WTC11 (cell line): Measurements from ENCODE around the gene SPHKAP. TPM values are rescaled to one million over a fixed set of nuclear protein-coding genes. Genes with fewer than 3 reads are reported as not detected.

Experiments used
- ATAC-seq: fragments of 200-7000 bp; cut with Tn5 transposase; 2 replicates; pipeline ENCODE4 v1.10.0; 2021; ENCODE audit warnings: mild to moderate bottlenecking, moderate library complexity
- CTCF ChIA-PET: fragments of 300-600 bp; sonication (Branson Sonifier 250); formaldehyde crosslinking; loops from one replicate; lab custom pipeline; 2021; ENCODE audit warnings: antibody characterized with exemption; lab: Charles Lee
- POLR2A ChIA-PET: fragments of 350-600 bp; sonication (Branson Sonifier 250); formaldehyde crosslinking; loops from one replicate; lab custom pipeline; 2021; ENCODE audit warnings: antibody characterized with exemption; lab: Charles Lee
- DNase-seq: peaks from one replicate; pipeline ENCODE4 v3.0.0; 2021; ENCODE audit warnings: low spot score
- H3K27ac Mint-ChIP-seq: 2 replicates; pipeline ENCODE4 v1.8.0; 2021; ENCODE audit warnings: mixed read lengths
- H3K27me3 Mint-ChIP-seq: 2 replicates; pipeline ENCODE4 v1.8.0; 2021; ENCODE audit warnings: low read depth, mild to moderate bottlenecking, moderate library complexity, mixed read lengths
- H3K36me3 Mint-ChIP-seq: 2 replicates; pipeline ENCODE4 v1.8.0; 2021; ENCODE audit warnings: mixed read lengths
- H3K4me1 Mint-ChIP-seq: 2 replicates; pipeline ENCODE4 v1.8.0; 2022; ENCODE audit warnings: mixed read lengths
- H3K4me3 Mint-ChIP-seq: 2 replicates; pipeline ENCODE4 v1.8.0; 2021; ENCODE audit warnings: mild to moderate bottlenecking, moderate library complexity, mixed read lengths
- H3K9me3 Mint-ChIP-seq: 2 replicates; pipeline ENCODE4 v1.8.0; 2021; ENCODE audit warnings: mixed read lengths
- ATF1 ChIP-seq: sonication (generic); formaldehyde crosslinking; IDR thresholded peaks from 2 replicates; pipeline ENCODE4 v1.8.1; 2023; ENCODE audit warnings: mild to moderate bottlenecking, moderate library complexity, missing genetic modification reagents
- CREM ChIP-seq: sonication (generic); formaldehyde crosslinking; IDR thresholded peaks from 2 replicates; pipeline ENCODE4 v1.8.1; 2022; ENCODE audit warnings: mild to moderate bottlenecking, missing genetic modification reagents, moderate library complexity
- E2F1 ChIP-seq: sonication (generic); formaldehyde crosslinking; IDR thresholded peaks from 2 replicates; pipeline ENCODE4 v1.8.0; 2022; ENCODE audit warnings: mild to moderate bottlenecking, missing genetic modification reagents
- ESRRA ChIP-seq: sonication (generic); formaldehyde crosslinking; IDR thresholded peaks from 2 replicates; pipeline ENCODE4 v1.8.1; 2022; ENCODE audit warnings: mild to moderate bottlenecking, missing genetic modification reagents, borderline replicate concordance
- FOXJ3 ChIP-seq: sonication (generic); formaldehyde crosslinking; IDR thresholded peaks from 2 replicates; pipeline ENCODE4 v1.9.0; 2021; ENCODE audit warnings: missing genetic modification reagents, mild to moderate bottlenecking, borderline replicate concordance
- FOXP1 ChIP-seq: sonication (generic); formaldehyde crosslinking; IDR thresholded peaks from 2 replicates; pipeline ENCODE4 v1.8.0; 2022; ENCODE audit warnings: missing genetic modification reagents, mild to moderate bottlenecking, moderate library complexity, borderline replicate concordance
- FOXP4 ChIP-seq: sonication (generic); formaldehyde crosslinking; IDR thresholded peaks from 2 replicates; pipeline ENCODE4 v1.8.0; 2022; ENCODE audit warnings: mild to moderate bottlenecking, missing genetic modification reagents
- GABPB1 ChIP-seq: sonication (generic); formaldehyde crosslinking; IDR thresholded peaks from 2 replicates; pipeline ENCODE4 v1.8.1; 2023; ENCODE audit warnings: mild to moderate bottlenecking, missing genetic modification reagents
- HMGXB4 ChIP-seq: sonication (generic); formaldehyde crosslinking; IDR thresholded peaks from 2 replicates; pipeline ENCODE4 v1.8.1; 2023; ENCODE audit warnings: mild to moderate bottlenecking, moderate library complexity, missing genetic modification reagents
- IRF1 ChIP-seq: sonication (generic); formaldehyde crosslinking; IDR thresholded peaks from 2 replicates; pipeline ENCODE4 v1.8.0; 2023; ENCODE audit warnings: missing genetic modification reagents
- JAZF1 ChIP-seq: fragments of 250-450 bp; sonication (Bioruptor Pico); IDR thresholded peaks from 2 replicates; pipeline ENCODE4 v1.9.0; 2021; ENCODE audit warnings: moderate library complexity, mild to moderate bottlenecking, inconsistent platforms
- KAT7 ChIP-seq: sonication (generic); formaldehyde crosslinking; IDR thresholded peaks from 2 replicates; pipeline ENCODE4 v1.8.1; 2023; ENCODE audit warnings: missing genetic modification reagents, mild to moderate bottlenecking, borderline replicate concordance
- MLX ChIP-seq: sonication (generic); formaldehyde crosslinking; IDR thresholded peaks from 2 replicates; pipeline ENCODE4 v1.8.1; 2023; ENCODE audit warnings: mild to moderate bottlenecking, missing genetic modification reagents, moderate library complexity
- MXD4 ChIP-seq: fragments of 250-450 bp; sonication (Bioruptor Pico); IDR thresholded peaks from 2 replicates; pipeline ENCODE4 v1.8.0; 2021; ENCODE audit warnings: mild to moderate bottlenecking, moderate library complexity, borderline replicate concordance
- NR1H2 ChIP-seq: sonication (generic); formaldehyde crosslinking; IDR thresholded peaks from 2 replicates; pipeline ENCODE4 v1.9.0; 2021; ENCODE audit warnings: mild to moderate bottlenecking, moderate library complexity, missing genetic modification reagents
- NR3C1 ChIP-seq: sonication (generic); formaldehyde crosslinking; conservative IDR thresholded peaks from 2 replicates; pipeline ENCODE4 v1.8.1; 2023; ENCODE audit warnings: low read depth, mild to moderate bottlenecking, missing genetic modification reagents
- PRDM15 ChIP-seq: sonication (generic); formaldehyde crosslinking; IDR thresholded peaks from 2 replicates; pipeline ENCODE4 v1.8.0; 2022; ENCODE audit warnings: missing genetic modification reagents
- RORB ChIP-seq: fragments of 250-450 bp; sonication (Bioruptor Pico); IDR thresholded peaks from 2 replicates; pipeline ENCODE4 v1.9.0; 2021; ENCODE audit warnings: mild to moderate bottlenecking
- SMAD4 ChIP-seq: sonication (generic); formaldehyde crosslinking; IDR thresholded peaks from 2 replicates; pipeline ENCODE4 v1.8.0; 2022; ENCODE audit warnings: mild to moderate bottlenecking, missing genetic modification reagents
- SOX15 ChIP-seq: fragments of 250-450 bp; sonication (Bioruptor Pico); IDR thresholded peaks from 2 replicates; pipeline ENCODE4 v1.9.0; 2021; ENCODE audit warnings: mild to moderate bottlenecking
- SP1 ChIP-seq: sonication (generic); formaldehyde crosslinking; conservative IDR thresholded peaks from 2 replicates; pipeline ENCODE4 v1.8.1; 2022; ENCODE audit warnings: missing genetic modification reagents
- TP53 ChIP-seq: sonication (generic); formaldehyde crosslinking; IDR thresholded peaks from 2 replicates; pipeline ENCODE4 v1.8.1; 2023; ENCODE audit warnings: mild to moderate bottlenecking, missing genetic modification reagents
- ZBTB21 ChIP-seq: sonication (generic); formaldehyde crosslinking; IDR thresholded peaks from 2 replicates; pipeline ENCODE4 v1.8.1; 2023; ENCODE audit warnings: mild to moderate bottlenecking, missing genetic modification reagents, borderline replicate concordance
- ZNF232 ChIP-seq: sonication (generic); formaldehyde crosslinking; IDR thresholded peaks from 2 replicates; pipeline ENCODE4 v1.8.0; 2022; ENCODE audit warnings: mild to moderate bottlenecking, missing genetic modification reagents
- ZNF317 ChIP-seq: sonication (generic); formaldehyde crosslinking; IDR thresholded peaks from 2 replicates; pipeline ENCODE4 v1.8.1; 2023; ENCODE audit warnings: low read depth, mild to moderate bottlenecking, moderate library complexity, missing genetic modification reagents, borderline replicate concordance
- ZNF512 ChIP-seq: sonication (generic); formaldehyde crosslinking; IDR thresholded peaks from 2 replicates; pipeline ENCODE4 v1.8.1; 2022; ENCODE audit warnings: missing genetic modification reagents, borderline replicate concordance
- total RNA-seq: library from RNA; stranded (reverse); gene quantifications from 3 replicates; pipeline ENCODE4 v1.2.3, GENCODE V29; 2021

SPHKAP gene
- total RNA-seq, 1 experiment from 2014 or later = not detected

GRCh38 chr2:228136027-228136426 lies 45.5 kb downstream of the SPHKAP start:
- H3K4me3 Mint-ChIP-seq = no peak overlapping the region
- no peaks in the 10 kb centered on the region for H3K4me1 Mint-ChIP-seq
- no peaks in the 10 kb centered on the region for H3K9me3 Mint-ChIP-seq
- no peaks in the 10 kb centered on the region for H3K27me3 Mint-ChIP-seq
- no peak overlapping the region for H3K27ac Mint-ChIP-seq
- POLR2A ChIA-PET = no interaction called here
- no peak for DNase-seq
- no peak for TF ChIP-seq NR1H2 (CRISPR knock-in tag)
- TF ChIP-seq NR3C1 (CRISPR knock-in tag) = no peak
- TF ChIP-seq GABPB1 = no peak
- TF ChIP-seq FOXP4 (CRISPR knock-in tag) = no peak
- no peak for TF ChIP-seq MXD4 (CRISPR knock-in tag)
- TF ChIP-seq PRDM15 (CRISPR knock-in tag) = no peak
- TF ChIP-seq ZNF232 (CRISPR knock-in tag) = no peak
- TF ChIP-seq KAT7 (CRISPR knock-in tag) = no peak
- no peak for TF ChIP-seq FOXJ3
- no peak for TF ChIP-seq SOX15 (CRISPR knock-in tag)
- TF ChIP-seq ESRRA (CRISPR knock-in tag) = no peak
- no peak for TF ChIP-seq HMGXB4 (CRISPR knock-in tag)
- no peak for TF ChIP-seq ATF1 (CRISPR knock-in tag)
- TF ChIP-seq FOXP1 (CRISPR knock-in tag) = no peak
- TF ChIP-seq JAZF1 (CRISPR knock-in tag) = no peak
- TF ChIP-seq RORB = no peak
- TF ChIP-seq TP53 = no peak
- no peak for TF ChIP-seq IRF1 (CRISPR knock-in tag)
- TF ChIP-seq MLX (CRISPR knock-in tag) = no peak
- TF ChIP-seq, all 79 proteins: peak for 0
- CTCF ChIA-PET = no interaction called here
- H3K36me3 Mint-ChIP-seq = no peaks in the 10 kb centered on the region
- ATAC-seq = no peak

- ChIA-PET POLR2A (no interaction called here), CTCF (no interaction called here)
- Mint-ChIP-seq H3K4me1 (no peaks in the 10 kb centered on the region), H3K9me3 (no peaks in the 10 kb centered on the region), H3K27ac (no peak overlapping the region), H3K27me3 (no peaks in the 10 kb centered on the region), H3K36me3 (no peaks in the 10 kb centered on the region), H3K4me3 (no peak overlapping the region)
- no peak for DNase-seq
- no peak for ATAC-seq
- TF ChIP-seq ZNF317 (CRISPR knock-in tag) (no peak), CREM (no peak), ZNF512 (CRISPR knock-in tag) (no peak), ZBTB21 (CRISPR knock-in tag) (no peak), RORB (no peak), SP1 (CRISPR knock-in tag) (no peak), KAT7 (CRISPR knock-in tag) (no peak), E2F1 (CRISPR knock-in tag) (no peak), SMAD4 (CRISPR knock-in tag) (no peak)
Measured at GRCh38 chr2:228135300-228135699, 46.2 kb downstream of the SPHKAP start.
